HEK293 (cell line): Measurements from ENCODE around the gene NKX6-1.

Experiments used
- CTCF ChIA-PET: fragments of 350-600 bp; formaldehyde crosslinking; extraction: SDS; loops from one replicate; lab custom pipeline; 2021; ENCODE audit warnings: antibody characterized with exemption; lab: Yijun Ruan, JAX
- POLR2A ChIA-PET: fragments of 300-600 bp; formaldehyde crosslinking; extraction: SDS; loops from one replicate; lab custom pipeline; 2020; ENCODE audit warnings: antibody characterized with exemption, inconsistent platforms; lab: Yijun Ruan, JAX
- H3K27ac ChIP-seq: fragments of 200-500 bp; sonication (Bioruptor generic); 2 replicates; pipeline ENCODE4 v1.5.1; 2014; ENCODE audit warnings: low read depth, low read length, control low read depth, inconsistent platforms; ENCODE audit errors: extremely low read depth
- H3K36me3 ChIP-seq, 2 experiments: fragments of 200-500 bp in 1 of 2; sonication (Bioruptor generic) in 1 of 2; 1 replicate in 1 of 2; 2 replicates in 1 of 2; pipeline ENCODE4 v1.5.1; 2014 to 2017; ENCODE audit warnings: inconsistent platforms in 2 of 2, low read length in 2 of 2; ENCODE audit not compliant: control insufficient read depth in 2 of 2, insufficient read depth in 1 of 2
- H3K4me1 ChIP-seq: fragments of 200-500 bp; sonication (Bioruptor generic); 2 replicates; pipeline ENCODE4 v1.5.1; 2014; ENCODE audit warnings: mild to moderate bottlenecking, low read length, inconsistent platforms; ENCODE audit not compliant: control insufficient read depth, insufficient read depth
- H3K4me3 ChIP-seq: 2 replicates; pipeline ENCODE4 v1.5.1; 2011; ENCODE audit warnings: low read depth, mild to moderate bottlenecking, control low read depth, low read length, moderate library complexity
- H3K9me3 ChIP-seq: fragments of 200-500 bp; sonication (Bioruptor generic); 2 replicates; pipeline ENCODE4 v1.5.1; 2014; ENCODE audit warnings: low read depth, low read length, inconsistent platforms; ENCODE audit not compliant: control insufficient read depth, insufficient read depth
- RBAK ChIP-seq: fragments of 450-650 bp; formaldehyde crosslinking; IDR thresholded peaks from 2 replicates; pipeline ENCODE4 v1.5.1; 2016; ENCODE audit warnings: missing biosample characterization, missing genetic modification characterization
- REST ChIP-seq: fragments of 450-650 bp; formaldehyde crosslinking; IDR thresholded peaks from 2 replicates; pipeline ENCODE4 v1.5.1; 2016; ENCODE audit warnings: missing biosample characterization, missing genetic modification characterization
- SCRT1 ChIP-seq: fragments of 450-650 bp; formaldehyde crosslinking; IDR thresholded peaks from 2 replicates; pipeline ENCODE4 v1.5.1; 2016; ENCODE audit warnings: missing biosample characterization, missing genetic modification characterization, borderline replicate concordance
- TRIM28 ChIP-seq: IDR thresholded peaks from 2 replicates; pipeline ENCODE4 v1.6.1; 2011; ENCODE audit warnings: low read length, control low read depth, borderline replicate concordance
- WT1 ChIP-seq: fragments of 450-650 bp; formaldehyde crosslinking; IDR thresholded peaks from 2 replicates; pipeline ENCODE4 v1.5.1; 2016; ENCODE audit warnings: missing biosample characterization, missing genetic modification characterization
- ZBTB20 ChIP-seq: fragments of 450-650 bp; formaldehyde crosslinking; IDR thresholded peaks from 2 replicates; pipeline ENCODE4 v1.5.1; 2016; ENCODE audit warnings: missing biosample characterization, missing genetic modification characterization
- ZBTB48 ChIP-seq: fragments of 450-650 bp; formaldehyde crosslinking; IDR thresholded peaks from 2 replicates; pipeline ENCODE4 v1.5.1; 2016; ENCODE audit warnings: missing biosample characterization, missing genetic modification characterization
- ZNF16 ChIP-seq: fragments of 450-650 bp; formaldehyde crosslinking; IDR thresholded peaks from 2 replicates; pipeline ENCODE4 v1.5.1; 2016; ENCODE audit warnings: low read depth, missing biosample characterization, missing genetic modification characterization
- ZNF174 ChIP-seq: fragments of 450-650 bp; formaldehyde crosslinking; IDR thresholded peaks from 2 replicates; pipeline ENCODE4 v1.5.0; 2017; ENCODE audit warnings: missing biosample characterization, mild to moderate bottlenecking, missing genetic modification characterization
- ZNF23 ChIP-seq: fragments of 450-650 bp; formaldehyde crosslinking; IDR thresholded peaks from 2 replicates; pipeline ENCODE4 v1.5.1; 2016; ENCODE audit warnings: missing biosample characterization, missing genetic modification characterization, borderline replicate concordance
- ZNF274 ChIP-seq, 2 experiments: fragments of 200-500 bp in 1 of 2; fragments of 450-650 bp in 1 of 2; sonication (Bioruptor generic) in 1 of 2; formaldehyde crosslinking in 1 of 2; IDR thresholded peaks; 2 replicates each; pipeline versions ENCODE4 v1.5.1 to v1.6.1; 2014 to 2016; ENCODE audit warnings: borderline replicate concordance in 1 of 2, inconsistent platforms in 1 of 2, low read length in 1 of 2, missing biosample characterization in 1 of 2, missing genetic modification characterization in 1 of 2
- ZNF558 ChIP-seq: fragments of 450-650 bp; formaldehyde crosslinking; IDR thresholded peaks from 2 replicates; pipeline ENCODE4 v1.5.1; 2016; ENCODE audit warnings: missing biosample characterization, missing genetic modification characterization
- ZNF610 ChIP-seq: fragments of 450-650 bp; formaldehyde crosslinking; IDR thresholded peaks from 2 replicates; pipeline ENCODE4 v1.5.1; 2016; ENCODE audit warnings: missing biosample characterization, missing genetic modification characterization, borderline replicate concordance
- ZNF664 ChIP-seq: fragments of 450-650 bp; formaldehyde crosslinking; IDR thresholded peaks from 2 replicates; pipeline ENCODE4 v1.5.1; 2016; ENCODE audit warnings: missing biosample characterization, missing genetic modification characterization
- ZNF692 ChIP-seq: fragments of 450-650 bp; formaldehyde crosslinking; IDR thresholded peaks from 2 replicates; pipeline ENCODE4 v1.5.1; 2016; ENCODE audit warnings: missing biosample characterization, missing genetic modification characterization
- ZNF777 ChIP-seq: fragments of 450-650 bp; formaldehyde crosslinking; IDR thresholded peaks from 2 replicates; pipeline ENCODE4 v1.5.1; 2017; ENCODE audit warnings: missing biosample characterization, missing genetic modification characterization, borderline replicate concordance
- ZNF837 ChIP-seq: fragments of 450-650 bp; formaldehyde crosslinking; IDR thresholded peaks from 2 replicates; pipeline ENCODE4 v1.5.1; 2016; ENCODE audit warnings: missing biosample characterization, missing genetic modification characterization
- ZSCAN16 ChIP-seq: fragments of 450-650 bp; formaldehyde crosslinking; IDR thresholded peaks from 2 replicates; pipeline ENCODE4 v1.5.1; 2016; ENCODE audit warnings: missing biosample characterization, missing genetic modification characterization
- TF ChIP-seq, protein P1 (sequence below): fragments of 450-650 bp; formaldehyde crosslinking; IDR thresholded peaks from 2 replicates; pipeline ENCODE4 v1.5.1; 2016; ENCODE audit warnings: missing biosample characterization, missing genetic modification characterization

The NKX6-1 gene

DNA sequence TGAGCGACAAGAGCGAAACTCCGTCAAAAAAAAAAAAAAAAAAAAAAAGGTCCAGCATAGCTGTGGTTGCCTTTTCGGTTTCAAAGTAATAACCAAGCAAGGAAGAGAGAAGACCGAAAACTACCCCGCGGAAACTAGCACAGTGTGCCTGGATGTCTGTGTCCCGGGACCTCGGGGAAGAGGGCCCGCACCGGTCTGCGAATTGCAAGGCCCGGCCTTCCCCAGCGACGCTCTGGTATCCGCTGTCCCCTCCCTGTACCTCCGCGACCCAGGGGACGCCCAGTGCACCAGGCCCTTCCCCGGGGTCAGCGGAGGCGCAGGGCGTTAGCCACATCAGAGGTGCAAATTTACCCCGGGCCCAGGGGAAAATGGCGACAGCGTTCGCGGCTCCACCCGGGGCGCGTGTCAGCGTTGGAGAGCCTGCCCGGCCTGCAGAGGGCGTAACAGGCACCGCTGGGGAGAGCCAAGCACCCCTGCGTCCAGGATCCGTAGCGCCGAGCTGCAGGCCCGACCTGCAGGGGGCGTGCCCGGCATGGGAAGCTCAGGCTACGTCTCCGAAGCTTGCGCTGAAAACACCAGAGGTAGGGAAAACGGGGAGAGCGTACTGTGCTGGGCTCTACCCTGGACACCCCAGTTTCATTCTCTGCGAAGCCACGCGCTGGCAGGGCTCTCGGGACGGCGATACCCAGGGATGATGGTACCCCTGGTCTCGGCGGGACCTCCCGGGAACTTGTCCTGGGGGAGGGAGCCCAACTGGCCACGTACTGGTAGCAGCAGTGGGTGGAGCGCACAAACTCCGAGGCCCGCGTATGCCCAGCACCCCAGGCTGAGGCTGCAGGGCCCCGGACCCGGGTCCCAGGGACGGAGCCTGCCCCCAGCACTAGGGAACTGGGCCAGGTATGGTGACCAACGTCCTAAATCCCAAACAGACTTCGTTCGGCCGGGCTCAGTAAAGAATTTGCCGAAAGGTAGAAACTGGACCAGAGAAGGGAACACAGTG lies 16.2 kb downstream of the NKX6-1 start:
- Histone ChIP-seq H3K9me3 (no peaks in the 10 kb centered on the region), H3K36me3 (no peaks in the 10 kb centered on the region), H3K4me1 (no peaks in the 10 kb centered on the region), H3K27ac (no peak overlapping the region)
- CTCF ChIA-PET, result interaction anchor here (0.5 to 0.8 kb wide), 3 partner anchors 9 to 1126 kb away, joined by 3 read pairs; no protein-coding TSS in a partner anchor
- no peak for TF ChIP-seq ZNF692 (tag by site-specific recombination)
- no peak for TF ChIP-seq ZNF777
- TF ChIP-seq ZNF837 (tag by site-specific recombination), result no peak
- TF ChIP-seq, all 188 proteins: peak for 0
- POLR2A ChIA-PET, result no interaction called here
- H3K4me3 ChIP-seq, result no peak overlapping the region

- TF ChIP-seq ZSCAN16 (no peak), ZNF23 (tag by site-specific recombination) (no peak), WT1 (tag by site-specific recombination) (no peak), ZNF274 (IDR thresholded peaks at IDR 0.05; ENCODE audit: low read length) (no peak), ZNF274 (tag by site-specific recombination; IDR thresholded peaks at IDR 0.05; ENCODE audit: borderline replicate concordance) (no peak), ZNF664 (tag by site-specific recombination) (no peak), RBAK (tag by site-specific recombination) (no peak), TRIM28 (no peak), ZNF174 (tag by site-specific recombination) (no peak), ZNF610 (tag by site-specific recombination) (no peak), ZBTB20 (no peak), ZBTB48 (no peak), SCRT1 (no peak), REST (tag by site-specific recombination) (no peak), ZNF16 (tag by site-specific recombination) (no peak), ZNF558 (tag by site-specific recombination) (no peak)
- TF ChIP-seq, protein P1, sequence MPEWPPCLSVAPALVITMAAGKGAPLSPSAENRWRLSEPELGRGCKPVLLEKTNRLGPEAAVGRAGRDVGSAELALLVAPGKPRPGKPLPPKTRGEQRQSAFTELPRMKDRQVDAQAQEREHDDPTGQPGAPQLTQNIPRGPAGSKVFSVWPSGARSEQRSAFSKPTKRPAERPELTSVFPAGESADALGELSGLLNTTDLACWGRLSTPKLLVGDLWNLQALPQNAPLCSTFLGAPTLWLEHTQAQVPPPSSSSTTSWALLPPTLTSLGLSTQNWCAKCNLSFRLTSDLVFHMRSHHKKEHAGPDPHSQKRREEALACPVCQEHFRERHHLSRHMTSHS (tag by site-specific recombination), result no peak
- CTCF ChIA-PET, result no interaction called here
- POLR2A ChIA-PET, result no interaction called here
- no peaks in the 10 kb centered on the region for H3K9me3 ChIP-seq
- H3K27ac ChIP-seq, result no peak overlapping the region
- no peaks in the 10 kb centered on the region for H3K36me3 ChIP-seq
- H3K4me3 ChIP-seq, result no peak overlapping the region
- H3K4me1 ChIP-seq, result no peaks in the 10 kb centered on the region
Observed at GRCh38 chr4:84481860-84482245, 17.2 kb downstream of the NKX6-1 start.
